Stimulated activated effector memory CD8-positive, alpha-beta T cell treated with anti-CD3 and anti-CD28 coated beads, Interleukin-12 subunit alpha, Interleukin-12 subunit beta, amount 100 ng/mL, for 72 hours (primary cell): Measurements from ENCODE around the gene ARHGAP22.

Experiments used
- ATAC-seq: fragments of 150-1000 bp; cut with Tn5 transposase; 2 replicates; pipeline ENCODE4 v1.10.0; 2021
- DNase-seq, 2 donors: peaks; one replicate each; pipeline ENCODE4 v3.0.0; 2021 to 2022; ENCODE audit warnings: low spot score in 2 of 2
- H3K27ac Mint-ChIP-seq: one replicate; pipeline ENCODE4 v1.8.0; 2022; ENCODE audit warnings: mild to moderate bottlenecking, mixed read lengths
- H3K36me3 Mint-ChIP-seq: one replicate; pipeline ENCODE4 v1.8.0; 2022; ENCODE audit warnings: mild to moderate bottlenecking, mixed read lengths
- H3K4me1 Mint-ChIP-seq: one replicate; pipeline ENCODE4 v1.8.0; 2022; ENCODE audit warnings: mixed read lengths
- H3K4me3 Mint-ChIP-seq: one replicate; pipeline ENCODE4 v1.8.0; 2022; ENCODE audit warnings: mild to moderate bottlenecking, mixed read lengths
- H3K9me3 Mint-ChIP-seq: one replicate; pipeline ENCODE4 v1.8.0; 2022; ENCODE audit warnings: mixed read lengths

ARHGAP22 gene

DNA sequence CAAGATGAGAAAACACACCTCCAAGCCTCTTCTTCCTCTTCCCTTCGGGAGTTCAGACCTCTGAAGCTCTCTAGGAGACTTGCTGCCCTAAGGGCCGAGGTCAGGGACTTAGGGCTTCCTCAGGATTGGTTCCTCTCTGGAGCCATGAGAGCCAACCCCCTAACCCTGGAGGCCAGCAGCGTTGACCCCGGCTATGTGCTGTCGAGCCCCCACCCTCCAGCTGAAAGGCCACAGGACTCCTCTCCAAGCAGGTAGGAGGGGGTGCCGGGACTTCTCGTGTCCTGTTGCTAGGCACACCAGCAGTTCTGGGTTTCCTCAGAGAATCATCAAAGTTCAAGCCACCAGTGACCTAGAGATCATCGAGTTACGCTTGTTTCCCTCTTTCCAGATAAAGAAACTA lies 87.4 kb downstream of the ARHGAP22 start:
- H3K4me3 Mint-ChIP-seq: no peak overlapping the region
- ATAC-seq: no peak
- H3K4me1 Mint-ChIP-seq: peaks cover 23% of the 10 kb centered on the region
- peaks cover 16% of the 10 kb centered on the region for H3K9me3 Mint-ChIP-seq
- no peak overlapping the region for H3K27ac Mint-ChIP-seq
- H3K36me3 Mint-ChIP-seq: no peaks in the 10 kb centered on the region
- DNase-seq: no peak

DNA sequence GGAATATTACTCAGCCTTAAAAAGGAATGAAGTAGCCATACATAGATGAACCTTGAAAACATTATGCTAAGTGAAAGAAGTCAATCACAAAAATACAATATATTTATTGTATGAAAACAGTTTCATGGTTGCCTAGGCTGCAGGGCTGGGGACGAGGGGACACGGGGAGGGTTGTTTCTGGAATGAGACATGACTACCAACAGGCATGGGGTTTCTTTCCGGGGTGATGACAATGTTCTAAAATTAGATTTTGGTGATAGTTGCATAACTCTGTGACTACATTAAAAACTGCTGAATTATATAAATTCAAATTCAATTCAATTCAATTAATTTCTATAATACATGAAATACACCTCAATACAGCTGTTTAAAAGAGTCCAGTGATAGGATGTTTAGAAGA lies 88.0 kb downstream of the ARHGAP22 start:
- Mint-ChIP-seq H3K36me3 (no peaks in the 10 kb centered on the region), H3K4me1 (peaks cover 23% of the 10 kb centered on the region), H3K4me3 (no peak overlapping the region), H3K9me3 (peaks cover 16% of the 10 kb centered on the region), H3K27ac (no peak overlapping the region)
- DNase-seq (no peak), ATAC-seq (no peak)

DNA sequence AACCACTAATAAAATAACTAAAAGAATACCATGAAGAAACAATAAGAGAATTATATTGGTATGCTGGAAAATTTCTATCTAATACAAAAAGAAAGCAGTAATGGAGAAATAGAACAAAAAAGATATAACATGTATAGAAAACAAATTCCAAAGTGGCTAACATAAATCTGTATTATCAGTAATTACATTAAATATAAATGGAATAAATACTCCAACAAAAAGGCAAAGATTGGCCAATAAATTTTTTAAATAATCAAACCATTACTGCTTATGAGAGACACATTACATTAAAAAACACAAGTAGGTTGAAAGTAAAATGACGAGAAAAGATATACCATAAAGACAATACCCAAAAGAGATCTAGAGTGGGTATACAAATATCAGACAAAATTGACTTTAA lies 90.0 kb downstream of the ARHGAP22 start:
- no peak for ATAC-seq
- Mint-ChIP-seq H3K4me1 (peaks cover 19% of the 10 kb centered on the region), H3K4me3 (no peak overlapping the region), H3K9me3 (peaks cover 16% of the 10 kb centered on the region), H3K36me3 (no peaks in the 10 kb centered on the region), H3K27ac (no peak overlapping the region)
- DNase-seq: no peak

DNA sequence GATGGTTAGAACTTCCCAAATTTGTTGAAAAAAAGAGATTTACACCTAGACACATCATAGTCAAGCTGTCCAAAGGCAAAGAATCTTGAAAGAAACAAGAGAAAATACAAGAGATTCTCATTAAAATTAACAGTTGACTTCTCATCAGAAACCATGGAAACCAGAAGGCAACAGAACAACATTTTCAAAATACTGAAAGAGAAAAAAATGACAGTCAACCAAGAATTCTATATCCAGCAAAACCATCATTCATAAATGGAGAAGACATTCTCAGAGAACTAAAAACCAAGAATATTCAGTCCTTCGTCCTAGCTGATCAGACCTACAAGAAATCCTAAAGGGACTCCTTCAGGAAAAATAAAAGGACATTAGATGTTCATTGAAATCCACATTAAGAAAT lies 90.6 kb downstream of the ARHGAP22 start:
- Mint-ChIP-seq H3K4me3 (no peak overlapping the region), H3K9me3 (peaks cover 16% of the 10 kb centered on the region), H3K4me1 (peaks cover 13% of the 10 kb centered on the region), H3K27ac (no peak overlapping the region), H3K36me3 (no peaks in the 10 kb centered on the region)
- DNase-seq (no peak), ATAC-seq (no peak)

DNA sequence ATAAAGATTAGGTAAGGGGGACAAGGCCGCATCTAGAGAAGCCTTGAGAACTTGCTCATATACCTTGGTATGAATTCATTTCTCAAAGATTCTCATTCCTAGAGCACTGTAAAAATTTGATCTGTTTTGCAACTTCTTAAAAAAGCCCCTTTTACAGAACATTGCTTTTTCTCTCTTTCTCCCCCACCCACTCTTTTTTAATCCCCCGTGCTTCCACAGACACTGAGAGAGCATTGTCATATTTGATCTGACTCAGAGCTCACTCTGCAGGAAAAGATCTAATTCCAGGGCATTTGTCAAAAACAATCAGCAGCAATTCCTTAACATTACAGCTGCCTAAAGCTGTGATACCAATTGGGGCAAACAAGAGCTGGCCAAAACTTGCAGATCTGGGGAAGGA lies 92.0 kb downstream of the ARHGAP22 start:
- no peak overlapping the region for H3K4me3 Mint-ChIP-seq
- H3K4me1 Mint-ChIP-seq: no peaks in the 10 kb centered on the region
- no peak overlapping the region for H3K27ac Mint-ChIP-seq
- no peak for ATAC-seq
- H3K9me3 Mint-ChIP-seq: peaks cover 16% of the 10 kb centered on the region
- no peak for DNase-seq
- no peaks in the 10 kb centered on the region for H3K36me3 Mint-ChIP-seq

DNA sequence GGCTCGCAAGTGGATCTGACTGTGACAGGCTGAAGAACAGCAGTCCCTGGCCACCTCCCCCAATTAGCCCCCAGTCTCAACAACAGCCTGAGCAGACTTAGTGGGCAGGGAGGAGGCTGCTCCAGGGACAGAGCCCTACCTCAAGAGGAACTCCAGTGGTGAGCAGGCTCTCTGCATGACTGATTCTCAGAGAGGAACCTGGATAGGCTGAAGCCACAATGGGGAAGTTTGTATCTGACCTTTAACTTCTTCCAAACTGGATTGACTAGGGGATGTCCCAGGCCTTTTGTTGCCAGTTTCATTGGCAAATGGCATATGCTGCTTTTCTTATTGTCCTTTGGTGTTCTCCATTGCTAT lies 93.0 kb downstream of the ARHGAP22 start:
- Mint-ChIP-seq H3K36me3 (no peaks in the 10 kb centered on the region), H3K27ac (no peak overlapping the region), H3K9me3 (peaks cover 16% of the 10 kb centered on the region), H3K4me1 (no peaks in the 10 kb centered on the region), H3K4me3 (no peak overlapping the region)
- DNase-seq (no peak), ATAC-seq (no peak)

DNA sequence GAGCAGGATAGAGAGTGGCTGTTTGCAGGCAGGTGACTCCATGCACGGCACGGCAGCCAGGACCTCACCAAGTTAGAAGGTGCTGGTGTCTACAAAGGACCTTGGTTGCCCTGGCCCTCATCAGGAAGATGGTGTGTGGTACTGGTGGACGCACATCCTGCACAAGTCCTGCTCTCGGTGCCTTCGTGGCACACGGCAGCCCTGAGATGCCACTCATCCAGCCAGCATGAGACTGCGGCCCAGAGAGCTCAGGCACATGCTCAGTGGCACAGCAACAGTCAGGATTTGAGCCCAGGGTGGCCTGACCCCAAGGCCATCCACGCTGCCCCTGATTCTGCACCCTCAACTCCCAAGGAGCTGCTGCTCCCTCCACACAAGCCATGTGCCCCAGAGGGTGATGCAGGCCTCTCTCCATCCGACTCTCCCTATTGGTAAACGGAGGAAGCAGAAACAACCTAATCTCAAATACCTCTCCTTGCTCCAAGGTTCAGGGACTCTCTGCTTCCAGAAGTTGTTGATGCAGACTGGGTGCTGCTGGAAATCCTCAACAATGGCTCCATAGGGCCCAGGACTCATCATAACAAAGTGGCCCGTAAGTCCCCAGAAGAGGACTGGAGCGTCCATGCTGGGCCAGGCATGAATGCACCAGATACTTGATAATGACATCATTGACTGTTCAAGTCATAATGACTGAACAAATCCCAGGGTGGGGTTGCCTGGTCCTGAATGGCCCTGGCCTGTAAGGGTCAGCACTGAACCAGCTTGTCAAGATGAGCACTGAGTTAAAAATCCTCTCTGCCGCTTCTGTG lies 93.6 kb downstream of the ARHGAP22 start:
- DNase-seq (no peak), ATAC-seq (no peak)
- Mint-ChIP-seq H3K36me3 (no peaks in the 10 kb centered on the region), H3K9me3 (peaks cover 16% of the 10 kb centered on the region), H3K27ac (no peak overlapping the region), H3K4me1 (no peaks in the 10 kb centered on the region), H3K4me3 (no peak overlapping the region)

DNA sequence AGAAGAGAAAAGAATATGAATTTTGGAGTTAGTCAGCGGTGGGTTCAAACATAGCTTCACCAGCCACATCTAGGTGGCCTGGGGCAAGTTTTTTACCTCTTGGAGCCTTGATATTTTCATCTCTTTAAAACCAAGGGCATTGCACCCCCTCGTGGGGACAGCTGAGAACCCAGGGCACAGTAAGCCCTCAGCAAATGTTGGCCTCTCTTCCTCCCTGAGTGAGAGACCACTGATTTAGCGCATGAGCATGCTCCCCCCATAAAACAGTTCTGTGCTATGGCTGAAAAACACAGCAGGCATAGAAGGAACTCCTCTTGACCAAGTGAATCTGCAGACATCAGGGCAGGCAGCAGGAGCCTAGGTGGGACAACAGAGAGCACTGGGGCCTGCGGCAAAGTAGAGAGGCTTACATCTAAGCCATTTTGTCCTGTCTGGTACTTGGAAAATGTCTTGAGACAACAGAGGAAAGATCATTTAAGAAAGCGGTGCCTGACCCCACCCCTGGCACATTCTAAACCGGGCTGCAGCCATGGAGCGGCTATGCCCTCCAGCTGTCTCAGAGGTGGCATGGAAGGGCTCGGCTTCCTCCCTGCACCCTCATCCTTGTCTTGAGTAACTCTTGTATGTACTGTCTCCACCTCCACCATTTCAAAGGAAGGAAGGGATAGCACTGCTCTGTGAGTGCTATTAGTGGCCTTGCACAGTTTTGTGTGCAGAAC lies 94.7 kb downstream of the ARHGAP22 start:
- Mint-ChIP-seq H3K4me1 (no peaks in the 10 kb centered on the region), H3K36me3 (no peaks in the 10 kb centered on the region), H3K9me3 (peaks cover 13% of the 10 kb centered on the region), H3K27ac (no peak overlapping the region), H3K4me3 (no peak overlapping the region)
- DNase-seq (no peak), ATAC-seq (no peak)

DNA sequence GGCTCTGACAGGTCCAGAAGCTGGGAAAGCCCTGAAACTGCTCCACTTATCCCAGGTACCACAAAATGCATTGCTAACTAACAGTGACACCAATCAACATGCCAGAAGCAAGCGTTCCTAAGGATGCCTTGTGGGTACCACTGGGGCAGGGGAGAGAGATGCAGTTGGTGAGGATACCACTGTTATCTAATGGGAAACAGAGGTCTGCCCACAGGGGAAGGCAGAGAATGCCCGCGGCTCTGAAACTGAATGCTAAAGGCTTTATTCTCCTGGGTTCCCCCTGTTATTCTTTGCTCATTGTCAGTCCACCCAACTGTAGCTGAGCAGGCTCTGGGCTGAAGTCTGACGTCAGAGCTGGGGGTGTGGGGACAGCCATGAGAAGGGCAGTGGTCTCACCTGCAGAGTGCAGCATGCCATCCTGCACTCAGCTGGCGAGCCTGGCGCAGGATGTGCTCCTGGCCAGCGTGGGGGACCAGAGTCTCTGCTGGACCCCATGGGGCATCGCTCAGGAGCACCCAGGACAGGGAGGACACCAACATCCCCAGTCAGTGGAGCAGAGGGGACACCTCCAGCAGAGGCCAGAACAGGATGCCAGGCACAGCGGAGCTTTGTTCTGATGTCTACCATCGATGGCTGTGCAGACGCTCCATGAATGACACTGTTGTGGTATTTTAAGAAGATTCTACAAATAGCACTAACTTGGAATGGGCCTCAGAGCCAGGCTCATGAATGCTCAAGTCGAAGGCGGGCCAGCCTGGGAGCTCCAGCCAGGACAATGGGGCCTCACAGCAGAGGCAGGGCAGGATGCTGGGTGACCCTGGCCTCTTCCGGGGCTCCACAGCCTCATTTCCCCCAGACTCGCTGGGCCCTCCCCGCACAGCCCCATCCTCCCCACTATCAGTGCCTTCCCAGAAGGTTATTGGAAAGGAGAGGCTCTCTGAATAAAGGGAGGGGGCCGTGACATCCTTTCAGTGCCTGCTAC lies 95.8 kb downstream of the ARHGAP22 start:
- DNase-seq (no peak), ATAC-seq (no peak)
- no peaks in the 10 kb centered on the region for H3K36me3 Mint-ChIP-seq
- H3K4me1 Mint-ChIP-seq: no peaks in the 10 kb centered on the region
- peaks cover 3% of the 10 kb centered on the region for H3K9me3 Mint-ChIP-seq
- H3K27ac Mint-ChIP-seq: no peak overlapping the region
- no peak overlapping the region for H3K4me3 Mint-ChIP-seq

DNA sequence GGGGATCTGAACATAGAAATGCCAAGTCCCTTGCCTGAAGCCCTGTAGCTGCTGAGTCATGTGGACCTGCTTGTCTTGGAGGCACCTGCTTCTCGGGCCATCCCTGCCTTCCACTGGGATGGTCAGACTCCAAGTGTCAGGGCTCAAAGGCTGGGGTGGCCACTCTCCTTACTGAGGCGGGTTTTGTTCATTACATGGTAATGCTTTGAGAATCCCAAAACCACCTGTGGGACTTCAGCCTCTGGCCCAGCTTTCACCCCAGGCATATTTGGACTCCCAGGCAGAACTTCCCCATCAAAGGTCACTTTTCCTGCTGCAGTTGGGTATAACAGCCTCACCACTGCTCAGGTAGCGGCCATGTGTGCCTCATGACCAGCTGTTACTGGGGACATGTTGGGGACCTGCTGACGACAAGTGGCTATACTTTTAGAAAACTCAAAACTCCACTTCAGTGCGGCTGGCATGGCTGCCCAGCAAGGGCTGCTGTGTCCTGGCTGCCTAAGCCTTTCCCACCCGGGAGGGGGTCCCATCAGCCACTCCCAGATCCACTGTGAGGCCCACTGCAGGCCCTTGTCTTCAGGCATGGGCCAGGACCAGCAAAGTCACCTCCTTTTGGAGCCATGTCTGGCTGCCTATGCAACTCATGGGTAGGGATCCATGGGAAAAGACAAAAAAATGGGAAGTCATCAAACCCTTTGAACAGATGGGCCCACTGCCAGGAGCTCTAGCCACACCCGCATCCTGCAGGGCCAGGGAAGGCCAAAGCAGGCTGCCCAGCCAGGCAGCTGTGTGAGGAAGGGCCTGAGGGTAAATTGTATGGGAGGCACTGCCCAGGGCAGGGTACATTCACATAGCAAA lies 96.7 kb downstream of the ARHGAP22 start:
- DNase-seq (no peak), ATAC-seq (no peak)
- Mint-ChIP-seq H3K9me3 (no peaks in the 10 kb centered on the region), H3K4me3 (no peak overlapping the region), H3K36me3 (no peaks in the 10 kb centered on the region), H3K4me1 (no peaks in the 10 kb centered on the region), H3K27ac (no peak overlapping the region)

DNA sequence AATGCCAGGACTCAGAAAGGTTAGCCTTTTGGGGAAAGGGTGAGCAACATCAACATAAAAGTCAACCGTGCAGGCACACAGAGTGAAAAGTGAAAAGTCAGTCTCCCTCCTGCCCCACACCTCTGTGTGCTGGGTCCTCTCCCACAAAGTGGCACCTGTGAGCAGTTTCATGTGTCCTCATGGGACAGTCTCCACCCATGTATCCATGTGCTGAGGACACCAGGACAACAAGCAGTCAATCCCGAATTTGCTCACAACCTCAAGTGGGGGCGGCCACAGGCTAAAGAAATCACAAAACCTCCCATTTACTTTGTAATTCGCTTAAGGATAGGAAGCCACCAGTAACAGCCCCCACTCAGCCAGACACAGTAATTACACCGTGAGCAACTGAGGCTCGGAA lies 97.4 kb downstream of the ARHGAP22 start:
- Mint-ChIP-seq H3K36me3 (no peaks in the 10 kb centered on the region), H3K9me3 (no peaks in the 10 kb centered on the region), H3K27ac (peak overlapping the region; percentile 13), H3K4me3 (no peak overlapping the region), H3K4me1 (no peaks in the 10 kb centered on the region)
- no peak for DNase-seq
- no peak for ATAC-seq

DNA sequence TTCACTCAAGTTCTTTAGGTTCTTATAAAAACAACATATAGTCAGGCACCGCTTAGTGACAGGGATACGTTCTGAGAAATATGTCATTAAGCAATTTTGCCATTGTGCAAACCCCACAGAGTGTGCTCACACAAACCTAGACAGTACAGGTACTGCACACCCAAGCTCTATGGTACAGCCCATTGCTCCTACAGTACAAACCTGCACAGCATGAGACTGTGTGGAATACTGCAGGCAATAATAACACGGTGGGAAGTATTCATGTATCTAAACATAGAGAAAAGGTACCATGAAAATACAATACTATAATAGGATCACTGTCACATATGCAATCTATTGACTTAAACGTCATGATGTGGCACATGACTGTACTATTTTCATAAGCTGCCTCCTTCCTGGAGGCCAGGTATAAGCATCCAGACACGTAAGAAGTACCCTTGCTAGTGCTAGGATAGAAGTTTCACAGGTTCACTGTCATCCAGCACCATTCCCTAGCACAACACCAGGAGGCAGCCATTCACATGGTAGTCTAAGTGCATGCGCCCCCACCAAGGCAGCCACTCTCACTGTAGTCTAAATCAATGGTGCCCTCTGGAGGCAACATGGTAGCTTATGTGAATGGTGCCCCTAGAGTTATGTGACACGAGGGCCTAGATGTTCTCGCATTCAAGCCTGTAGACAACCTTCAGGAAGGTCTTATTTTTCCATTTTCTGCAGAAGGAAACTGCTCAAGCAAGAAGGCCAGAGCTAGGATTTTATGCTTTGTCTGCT lies 98.5 kb downstream of the ARHGAP22 start:
- Mint-ChIP-seq H3K27ac (no peak overlapping the region), H3K4me3 (no peak overlapping the region), H3K9me3 (no peaks in the 10 kb centered on the region), H3K4me1 (no peaks in the 10 kb centered on the region), H3K36me3 (no peaks in the 10 kb centered on the region)
- peak; percentile 46 for ATAC-seq
- DNase-seq: no peak

DNA sequence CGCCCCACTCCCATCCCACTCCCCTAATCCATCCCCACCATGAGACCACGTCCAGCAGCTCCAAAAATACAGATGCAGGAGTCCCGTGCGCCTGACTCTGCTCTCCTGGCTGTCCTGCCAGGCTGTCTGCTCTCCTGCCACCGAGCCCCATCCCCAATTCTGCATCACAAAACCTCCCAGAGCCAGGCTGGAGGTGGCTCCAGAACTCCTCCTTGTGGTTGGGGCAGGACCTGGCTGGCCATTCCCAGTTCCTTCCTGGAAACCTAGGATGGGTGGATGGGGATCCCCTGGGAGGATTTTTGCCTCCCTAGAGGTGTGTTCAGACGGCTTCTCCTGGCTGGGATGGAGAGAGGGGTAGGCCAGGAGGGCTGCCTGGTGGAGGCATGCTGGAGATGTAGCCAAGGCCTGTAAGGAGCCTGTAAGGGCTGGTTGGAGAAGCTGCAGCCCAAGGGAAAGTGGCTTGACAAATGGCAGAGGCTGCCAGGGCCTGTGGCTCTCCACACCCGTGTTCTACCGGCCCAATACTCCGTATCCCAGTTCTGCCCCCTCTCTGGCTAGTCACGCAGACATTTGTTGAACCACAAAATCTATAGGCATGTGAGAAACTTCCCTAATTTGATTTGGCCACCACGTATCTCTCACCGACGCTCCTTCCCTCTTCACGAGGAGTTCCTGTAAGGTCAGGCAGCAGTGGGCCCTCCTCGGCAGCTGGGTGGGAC lies 99.3 kb downstream of the ARHGAP22 start:
- H3K4me1 Mint-ChIP-seq: no peaks in the 10 kb centered on the region

More for the DNA sequence above, 99.3 kb downstream of the ARHGAP22 start:
- ATAC-seq: no peak
- Mint-ChIP-seq H3K36me3 (no peaks in the 10 kb centered on the region), H3K4me3 (no peak overlapping the region), H3K27ac (no peak overlapping the region), H3K9me3 (no peaks in the 10 kb centered on the region)
- no peak for DNase-seq
